ELF-1 (cell line): ENCODE measurements around the gene GLCE.

Source experiments
- DNase-seq: peaks from one replicate; pipeline ENCODE4 v3.0.0-alpha.2; 2016; ENCODE audit warnings: low read depth, low spot score

GLCE gene

DNA sequence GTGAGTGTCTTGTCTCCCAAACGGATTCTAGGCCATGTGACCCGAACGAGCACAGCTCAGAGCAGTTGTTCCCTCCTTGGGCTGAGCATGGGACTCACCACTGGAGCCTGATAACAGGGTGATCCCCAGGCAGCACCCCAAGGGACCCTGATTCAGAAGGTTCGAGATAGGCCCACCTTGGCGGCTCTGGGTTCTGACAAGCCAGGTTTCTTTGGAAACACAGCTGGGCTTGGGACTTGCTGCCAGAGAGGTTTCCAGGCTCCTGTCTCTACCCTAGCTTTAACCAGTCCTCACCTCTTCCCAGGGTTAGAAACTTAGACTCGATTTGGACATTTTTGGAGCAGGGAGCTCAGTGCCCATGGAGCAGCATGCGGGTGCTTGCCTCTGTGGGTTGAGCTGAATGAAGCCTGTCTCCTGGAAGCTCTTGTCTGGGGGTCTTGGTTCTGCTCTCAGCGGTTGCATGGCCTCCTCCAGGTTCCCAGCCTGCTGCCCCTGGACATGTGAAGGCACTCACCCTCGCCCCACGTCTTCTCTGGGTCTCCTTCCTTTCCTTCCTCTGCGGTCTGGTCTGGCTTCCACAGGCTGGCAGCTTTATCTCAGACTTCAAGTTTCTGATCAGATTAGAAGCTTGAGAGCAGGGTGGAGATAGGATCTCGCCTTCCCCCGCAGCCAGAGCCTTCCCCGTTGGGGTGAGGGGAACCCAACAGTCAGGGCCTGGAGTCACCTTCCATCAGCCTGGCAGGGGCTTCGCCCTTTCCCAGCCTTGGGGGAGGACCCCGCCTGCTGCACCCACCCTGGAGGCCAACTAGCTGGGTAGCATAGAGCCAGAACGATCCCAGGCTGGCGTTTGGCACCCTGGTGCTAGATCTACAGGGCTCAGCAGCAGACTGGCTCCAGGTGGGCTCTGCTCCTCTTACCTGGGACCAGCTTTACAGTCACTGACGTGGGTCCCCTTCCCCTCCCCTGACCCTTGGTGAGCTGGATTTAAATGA lies 159.2 kb downstream of the GLCE start:
- no peak for DNase-seq

DNA sequence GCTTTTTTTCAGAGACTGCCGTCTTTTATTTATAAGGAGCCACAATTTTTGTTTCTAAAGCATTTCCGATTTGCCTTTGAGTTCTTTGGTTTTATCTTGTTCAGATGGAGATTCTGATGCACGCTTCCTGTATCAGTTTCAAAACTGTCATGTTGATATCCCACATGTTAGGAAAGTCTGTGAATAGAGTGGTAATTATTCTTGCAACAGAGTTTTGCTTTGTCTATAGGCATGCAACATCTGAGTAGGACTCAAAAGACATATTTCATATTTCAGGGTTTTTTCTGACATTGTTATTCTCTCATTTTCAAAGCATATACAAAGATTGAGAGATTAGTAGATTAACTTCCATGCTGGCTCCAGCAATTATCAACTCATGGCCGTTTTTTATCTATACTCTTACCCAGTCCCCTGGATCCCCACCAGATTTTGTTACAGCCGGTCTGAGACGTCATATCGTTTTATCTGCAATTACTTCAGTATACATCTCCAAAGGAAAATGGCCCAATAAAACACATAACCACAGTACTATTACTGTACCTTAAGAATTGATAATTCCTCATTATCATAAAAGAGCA lies 160.6 kb downstream of the GLCE start:
- no peak for DNase-seq
